GM15510 (cell line): ENCODE measurements around the gene MARF1.

ENCODE experiments used
- POLR2A ChIP-seq: IDR thresholded peaks from 3 replicates; pipeline ENCODE4 v1.6.1; 2011; ENCODE audit warnings: borderline replicate concordance; ENCODE audit not compliant: insufficient read length; ENCODE audit errors: extremely low read depth

MARF1 gene

GRCh38 chr16:15641753-15642556 is 999 bp downstream of the MARF1 start:
- no peak for TF ChIP-seq POLR2A

- TF ChIP-seq POLR2A: no peak
Observed at GRCh38 chr16:15640966-15641365, 2.0 kb downstream of the MARF1 start.

GRCh38 chr16:15639061-15639568 is 3.8 kb downstream of the MARF1 start:
- TF ChIP-seq POLR2A: no peak

- no peak for TF ChIP-seq POLR2A
Observed at GRCh38 chr16:15636392-15636873, 6.5 kb downstream of the MARF1 start.

GRCh38 chr16:15635926-15636325 is 7.0 kb downstream of the MARF1 start:
- no peak for TF ChIP-seq POLR2A

GRCh38 chr16:15631730-15632409 is 11.1 kb downstream of the MARF1 start:
- TF ChIP-seq POLR2A: no peak

GRCh38 chr16:15621889-15622288 is 21.1 kb downstream of the MARF1 start:
- no peak for TF ChIP-seq POLR2A

GRCh38 chr16:15621456-15621855 is 21.5 kb downstream of the MARF1 start:
- TF ChIP-seq POLR2A: no peak

- TF ChIP-seq POLR2A: no peak
Observed at GRCh38 chr16:15620611-15621195, 22.3 kb downstream of the MARF1 start.

- no peak for TF ChIP-seq POLR2A
Observed at GRCh38 chr16:15618392-15618791, 24.6 kb downstream of the MARF1 start.

- no peak for TF ChIP-seq POLR2A
Observed at GRCh38 chr16:15617901-15618300, 25.1 kb downstream of the MARF1 start.

- no peak for TF ChIP-seq POLR2A
Observed at GRCh38 chr16:15616475-15617165, 26.3 kb downstream of the MARF1 start.

GRCh38 chr16:15616012-15616411 is 26.9 kb downstream of the MARF1 start:
- no peak for TF ChIP-seq POLR2A

- TF ChIP-seq POLR2A: no peak
Observed at GRCh38 chr16:15613676-15614075, 29.3 kb downstream of the MARF1 start.

GRCh38 chr16:15611610-15612009 is 31.3 kb downstream of the MARF1 start:
- TF ChIP-seq POLR2A: no peak
